ENCODE data around the gene MPI.
A peak's percentile ranks its signal among the peaks of the same experiment; 100 is the strongest.
"Not testable (repeated sequence)": the region's sequence is repeated elsewhere in the genome, so short reads cannot be mapped to it uniquely, and the experiment has no call there.

Gene MPI

GRCh38 chr15:74889390-74889882 lies 406 bp upstream of the MPI start:
- DNase-seq (ENCODE audit: extremely low read depth, insufficient read length): no peak
- TF ChIP-seq CTCF (IDR thresholded peaks at IDR 0.05; ENCODE audit: insufficient read depth, low read length, poor library complexity, severe bottlenecking): no peak
- Histone ChIP-seq H3K36me3 (ENCODE audit: control insufficient read depth, insufficient read depth, low read length) (peaks cover 15% of the 10 kb centered on the region), H3K27me3 (replicated peaks; ENCODE audit: control insufficient read depth, insufficient read depth, low read length) (no peaks in the 10 kb centered on the region), H3K4me3 (replicated peaks; ENCODE audit: low read depth, low read length) (peak overlapping the region; percentile 77)

DNA sequence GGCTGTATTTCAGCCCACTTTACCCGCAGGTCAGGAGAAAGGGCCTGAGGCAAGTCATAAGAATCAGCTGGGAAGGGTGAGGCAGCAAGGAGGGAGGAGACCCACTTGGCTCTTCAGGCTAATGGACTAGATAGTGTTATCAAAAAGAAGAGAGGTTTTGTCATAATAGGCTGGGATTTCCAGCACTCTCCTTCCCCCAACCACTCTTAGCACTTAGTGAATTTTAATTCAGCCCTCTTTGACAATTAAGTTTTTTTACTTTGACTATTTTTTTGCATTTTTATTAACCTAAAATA lies 771 bp downstream of the MPI start:
- DNase-seq (ENCODE audit: extremely low read depth, insufficient read length): no peak
- peak overlapping the region; percentile 77 for H3K4me3 ChIP-seq (replicated peaks; ENCODE audit: low read depth, low read length)
- H3K36me3 ChIP-seq (ENCODE audit: control insufficient read depth, insufficient read depth, low read length): peaks cover 15% of the 10 kb centered on the region
- H3K27me3 ChIP-seq (replicated peaks; ENCODE audit: control insufficient read depth, insufficient read depth, low read length): no peaks in the 10 kb centered on the region
- TF ChIP-seq CTCF (IDR thresholded peaks at IDR 0.05; ENCODE audit: insufficient read depth, low read length, poor library complexity, severe bottlenecking): no peak

- no peaks in the 10 kb centered on the region for H3K27me3 ChIP-seq (replicated peaks; ENCODE audit: control insufficient read depth, insufficient read depth, low read length)
- TF ChIP-seq CTCF (IDR thresholded peaks at IDR 0.05; ENCODE audit: insufficient read depth, low read length, poor library complexity, severe bottlenecking): no peak
- peaks cover 17% of the 10 kb centered on the region for H3K36me3 ChIP-seq (ENCODE audit: control insufficient read depth, insufficient read depth, low read length)
- DNase-seq (ENCODE audit: extremely low read depth, insufficient read length): no peak
- H3K4me3 ChIP-seq (replicated peaks; ENCODE audit: low read depth, low read length): no peak overlapping the region
These were observed 1.6 kb downstream of the MPI start for GRCh38 chr15:74891469-74891868.

DNA sequence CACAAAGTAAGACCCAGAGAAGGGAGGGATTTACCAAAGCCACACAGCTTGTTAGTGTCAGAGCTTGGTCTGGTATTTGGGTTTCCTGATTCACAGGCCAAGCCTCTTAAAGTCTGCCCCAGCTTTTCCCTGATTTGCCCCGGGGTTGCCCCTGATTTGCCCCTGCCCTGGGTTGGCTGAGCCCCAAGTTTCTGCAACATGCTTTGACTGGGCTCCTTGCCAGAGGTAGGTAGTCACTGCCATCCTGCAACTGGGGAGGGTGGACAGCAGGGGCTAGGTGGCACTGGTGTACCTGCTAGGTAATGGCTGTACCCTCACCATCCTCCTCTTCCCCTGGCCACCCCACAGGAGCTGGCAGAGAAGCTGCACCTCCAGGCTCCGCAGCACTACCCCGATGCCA lies 2.5 kb downstream of the MPI start:
- no peak for TF ChIP-seq CTCF (IDR thresholded peaks at IDR 0.05; ENCODE audit: insufficient read depth, low read length, poor library complexity, severe bottlenecking)
- DNase-seq (ENCODE audit: extremely low read depth, insufficient read length): no peak
- Histone ChIP-seq H3K4me3 (replicated peaks; ENCODE audit: low read depth, low read length) (no peak overlapping the region), H3K36me3 (ENCODE audit: control insufficient read depth, insufficient read depth, low read length) (peaks cover 22% of the 10 kb centered on the region), H3K27me3 (replicated peaks; ENCODE audit: control insufficient read depth, insufficient read depth, low read length) (no peaks in the 10 kb centered on the region)

GRCh38 chr15:74892931-74893330 lies 3.1 kb downstream of the MPI start:
- Histone ChIP-seq H3K27me3 (replicated peaks; ENCODE audit: control insufficient read depth, insufficient read depth, low read length) (no peaks in the 10 kb centered on the region), H3K36me3 (ENCODE audit: control insufficient read depth, insufficient read depth, low read length) (peaks cover 22% of the 10 kb centered on the region), H3K4me3 (replicated peaks; ENCODE audit: low read depth, low read length) (no peak overlapping the region)
- TF ChIP-seq CTCF (IDR thresholded peaks at IDR 0.05; ENCODE audit: insufficient read depth, low read length, poor library complexity, severe bottlenecking): no peak
- no peak for DNase-seq (ENCODE audit: extremely low read depth, insufficient read length)

- Histone ChIP-seq H3K27me3 (replicated peaks; ENCODE audit: control insufficient read depth, insufficient read depth, low read length) (no peaks in the 10 kb centered on the region), H3K4me3 (replicated peaks; ENCODE audit: low read depth, low read length) (no peak overlapping the region), H3K36me3 (ENCODE audit: control insufficient read depth, insufficient read depth, low read length) (peaks cover 25% of the 10 kb centered on the region)
- no peak for DNase-seq (ENCODE audit: extremely low read depth, insufficient read length)
- no peak for TF ChIP-seq CTCF (IDR thresholded peaks at IDR 0.05; ENCODE audit: insufficient read depth, low read length, poor library complexity, severe bottlenecking)
These were observed 3.8 kb downstream of the MPI start for GRCh38 chr15:74893627-74894026.

GRCh38 chr15:74894383-74894782 lies 4.5 kb downstream of the MPI start:
- not testable (repeated sequence) for DNase-seq (ENCODE audit: extremely low read depth, insufficient read length); H3K27me3 ChIP-seq (replicated peaks; ENCODE audit: control insufficient read depth, insufficient read depth, low read length); H3K4me3 ChIP-seq (replicated peaks; ENCODE audit: low read depth, low read length)
- H3K36me3 ChIP-seq (ENCODE audit: control insufficient read depth, insufficient read depth, low read length): peaks cover 25% of the 10 kb centered on the region
